ENCODE data around the gene NR3C1.
"Not testable (repeated sequence)": the region's sequence is repeated elsewhere in the genome, so short reads cannot be mapped to it uniquely, and the experiment has no call there.

NR3C1 gene

GRCh38 chr5:143341807-143342570 is 61.5 kb downstream of the NR3C1 start:
- FAIRE-seq, result peak; percentile 8
- no peak for DNase-seq (ENCODE audit: insufficient read length, low spot score)

- DNase-seq (ENCODE audit: insufficient read length, low spot score), result no peak
- FAIRE-seq, result no peak
Measured at GRCh38 chr5:143340891-143341685, 62.4 kb downstream of the NR3C1 start.

GRCh38 chr5:143338658-143339366 is 64.7 kb downstream of the NR3C1 start:
- DNase-seq (ENCODE audit: insufficient read length, low spot score), result no peak
- FAIRE-seq, result peak; percentile 74

GRCh38 chr5:143337946-143338345 is 65.5 kb downstream of the NR3C1 start:
- no peak for DNase-seq (ENCODE audit: insufficient read length, low spot score)
- FAIRE-seq, result no peak

- no peak for FAIRE-seq
- no peak for DNase-seq (ENCODE audit: insufficient read length, low spot score)
Measured at GRCh38 chr5:143336485-143336884, 67.0 kb downstream of the NR3C1 start.

- FAIRE-seq, result no peak
Measured at GRCh38 chr5:143334903-143335302, 68.6 kb downstream of the NR3C1 start.

GRCh38 chr5:143334380-143334779 is 69.1 kb downstream of the NR3C1 start:
- FAIRE-seq; DNase-seq (ENCODE audit: insufficient read length, low spot score): not testable (repeated sequence)

More at GRCh38 chr5:143334903-143335302, 68.6 kb downstream of the NR3C1 start:
- DNase-seq (ENCODE audit: insufficient read length, low spot score), result no peak

- FAIRE-seq (no peak), DNase-seq (ENCODE audit: insufficient read length, low spot score) (no peak)
Measured at GRCh38 chr5:143331956-143332355, 71.5 kb downstream of the NR3C1 start.

- FAIRE-seq, result no peak
Measured at GRCh38 chr5:143329843-143330242, 73.6 kb downstream of the NR3C1 start.

GRCh38 chr5:143328589-143329220 is 74.8 kb downstream of the NR3C1 start:
- FAIRE-seq (no peak), DNase-seq (ENCODE audit: insufficient read length, low spot score) (no peak)

More at GRCh38 chr5:143329843-143330242, 73.6 kb downstream of the NR3C1 start:
- no peak for DNase-seq (ENCODE audit: insufficient read length, low spot score)

- not testable (repeated sequence) for DNase-seq (ENCODE audit: insufficient read length, low spot score); FAIRE-seq
Measured at GRCh38 chr5:143325086-143325485, 78.4 kb downstream of the NR3C1 start.

GRCh38 chr5:143322931-143323630 is 80.4 kb downstream of the NR3C1 start:
- DNase-seq (ENCODE audit: insufficient read length, low spot score); FAIRE-seq: not testable (repeated sequence)

GRCh38 chr5:143322176-143322575 is 81.3 kb downstream of the NR3C1 start:
- DNase-seq (ENCODE audit: insufficient read length, low spot score), result no peak
- FAIRE-seq, result no peak

GRCh38 chr5:143319437-143320227 is 83.9 kb downstream of the NR3C1 start:
- FAIRE-seq (peak; percentile 35), DNase-seq (ENCODE audit: insufficient read length, low spot score) (no peak)

GRCh38 chr5:143318833-143319232 is 84.7 kb downstream of the NR3C1 start:
- FAIRE-seq (no peak), DNase-seq (ENCODE audit: insufficient read length, low spot score) (no peak)

- DNase-seq (ENCODE audit: insufficient read length, low spot score), result no peak
- FAIRE-seq, result no peak
Measured at GRCh38 chr5:143318270-143318669, 85.2 kb downstream of the NR3C1 start.

GRCh38 chr5:143316844-143317631 is 86.4 kb downstream of the NR3C1 start:
- DNase-seq (ENCODE audit: insufficient read length, low spot score) (no peak), FAIRE-seq (no peak)

- FAIRE-seq (no peak), DNase-seq (ENCODE audit: insufficient read length, low spot score) (no peak)
Measured at GRCh38 chr5:143316337-143316736, 87.1 kb downstream of the NR3C1 start.
